NT2/D1 (cell line): ENCODE measurements around the gene LHB.
A peak's percentile ranks its signal among the peaks of the same experiment; 100 is the strongest.

ENCODE experiments used
- DNase-seq: peaks from one replicate; pipeline ENCODE4 v3.0.0-alpha.2; 2011; ENCODE audit warnings: low read depth, low spot score
- H3K27me3 ChIP-seq: 2 replicates; pipeline ENCODE4 v1.6.0; 2011; ENCODE audit warnings: mild to moderate bottlenecking; ENCODE audit not compliant: insufficient read length, insufficient read depth
- H3K36me3 ChIP-seq: 2 replicates; pipeline ENCODE4 v1.6.1; 2011; ENCODE audit warnings: mild to moderate bottlenecking, low read length, mixed read lengths; ENCODE audit not compliant: insufficient read depth, insufficient read length
- H3K4me1 ChIP-seq: 2 replicates; pipeline ENCODE4 v1.5.1; 2011; ENCODE audit not compliant: insufficient read depth, insufficient read length
- H3K4me3 ChIP-seq: 2 replicates; pipeline ENCODE4 v1.5.1; 2011; ENCODE audit warnings: low read depth; ENCODE audit not compliant: insufficient read length
- H3K9ac ChIP-seq: 2 replicates; pipeline ENCODE4 v1.6.0; 2011; ENCODE audit warnings: low read depth; ENCODE audit not compliant: insufficient read length
- H3K9me3 ChIP-seq: 2 replicates; pipeline ENCODE4 v1.5.1; 2011; ENCODE audit warnings: mild to moderate bottlenecking, low read length; ENCODE audit not compliant: insufficient read depth
- SUZ12 ChIP-seq: IDR thresholded peaks from 2 replicates; pipeline ENCODE4 v1.6.1; 2011; ENCODE audit not compliant: insufficient read length, insufficient read depth; ENCODE audit errors: extremely low read depth
- YY1 ChIP-seq: IDR thresholded peaks from 2 replicates; pipeline ENCODE4 v1.6.1; 2011; ENCODE audit not compliant: insufficient read length, insufficient read depth
- ZNF274 ChIP-seq: IDR thresholded peaks from 2 replicates; pipeline ENCODE4 v1.6.1; 2011; ENCODE audit warnings: mild to moderate bottlenecking, low read depth, low read length

Gene LHB

GRCh38 chr19:48992581-48993174 lies 24.2 kb downstream of the LHB start:
- H3K9me3 ChIP-seq = no peaks in the 10 kb centered on the region
- TF ChIP-seq SUZ12 = no peak
- TF ChIP-seq ZNF274 = no peak
- H3K4me3 ChIP-seq = peak overlapping the region; percentile 89
- H3K36me3 ChIP-seq = peaks cover 28% of the 10 kb centered on the region
- DNase-seq = no peak
- H3K27me3 ChIP-seq = no peaks in the 10 kb centered on the region
- H3K4me1 ChIP-seq = peaks cover 18% of the 10 kb centered on the region
- H3K9ac ChIP-seq = peak overlapping the region; percentile 85

GRCh38 chr19:48991873-48992580 lies 24.9 kb downstream of the LHB start:
- H3K9me3 ChIP-seq = no peaks in the 10 kb centered on the region
- H3K4me3 ChIP-seq = peak overlapping the region; percentile 89
- peaks cover 31% of the 10 kb centered on the region for H3K36me3 ChIP-seq
- no peak for DNase-seq
- no peak for TF ChIP-seq ZNF274
- no peak for TF ChIP-seq YY1
- TF ChIP-seq SUZ12 = no peak
- H3K27me3 ChIP-seq = no peaks in the 10 kb centered on the region
- peak overlapping the region; percentile 85 for H3K9ac ChIP-seq
- H3K4me1 ChIP-seq = peaks cover 17% of the 10 kb centered on the region

- Histone ChIP-seq H3K9ac (peak overlapping the region; percentile 56), H3K4me1 (peaks cover 17% of the 10 kb centered on the region), H3K4me3 (no peak overlapping the region), H3K9me3 (no peaks in the 10 kb centered on the region), H3K27me3 (no peaks in the 10 kb centered on the region), H3K36me3 (peaks cover 39% of the 10 kb centered on the region)
- no peak for DNase-seq
- TF ChIP-seq SUZ12 = no peak
- no peak for TF ChIP-seq ZNF274
- TF ChIP-seq YY1 = no peak
These were observed 25.8 kb downstream of the LHB start for GRCh38 chr19:48991011-48991609.

GRCh38 chr19:48990400-48990799 lies 26.5 kb downstream of the LHB start:
- H3K9ac ChIP-seq = no peak overlapping the region
- DNase-seq = no peak

GRCh38 chr19:48989701-48990291 lies 27.1 kb downstream of the LHB start:
- Histone ChIP-seq H3K27me3 (no peaks in the 10 kb centered on the region), H3K36me3 (peaks cover 51% of the 10 kb centered on the region), H3K9ac (no peak overlapping the region), H3K9me3 (no peaks in the 10 kb centered on the region), H3K4me3 (no peak overlapping the region), H3K4me1 (peaks cover 17% of the 10 kb centered on the region)
- no peak for DNase-seq
- TF ChIP-seq SUZ12 (no peak), ZNF274 (no peak), YY1 (no peak)

More at GRCh38 chr19:48990400-48990799, 26.5 kb downstream of the LHB start:
- H3K27me3 ChIP-seq = no peaks in the 10 kb centered on the region
- H3K9me3 ChIP-seq = no peaks in the 10 kb centered on the region
- TF ChIP-seq ZNF274 (no peak), YY1 (no peak), SUZ12 (no peak)
- H3K4me1 ChIP-seq = peaks cover 17% of the 10 kb centered on the region
- H3K4me3 ChIP-seq = no peak overlapping the region
- peaks cover 46% of the 10 kb centered on the region for H3K36me3 ChIP-seq

- no peaks in the 10 kb centered on the region for H3K27me3 ChIP-seq
- DNase-seq = no peak
- no peak for TF ChIP-seq SUZ12
- TF ChIP-seq ZNF274 = no peak
- peaks cover 54% of the 10 kb centered on the region for H3K36me3 ChIP-seq
- peaks cover 17% of the 10 kb centered on the region for H3K4me1 ChIP-seq
- no peaks in the 10 kb centered on the region for H3K9me3 ChIP-seq
- H3K9ac ChIP-seq = no peak overlapping the region
- H3K4me3 ChIP-seq = no peak overlapping the region
These were observed 28.0 kb downstream of the LHB start for GRCh38 chr19:48988860-48989259.

- TF ChIP-seq SUZ12 (no peak), YY1 (no peak), ZNF274 (no peak)
- Histone ChIP-seq H3K9ac (no peak overlapping the region), H3K36me3 (peaks cover 59% of the 10 kb centered on the region), H3K27me3 (no peaks in the 10 kb centered on the region), H3K9me3 (no peaks in the 10 kb centered on the region), H3K4me1 (peaks cover 17% of the 10 kb centered on the region), H3K4me3 (no peak overlapping the region)
- DNase-seq = no peak
These were observed 28.6 kb downstream of the LHB start for GRCh38 chr19:48988286-48988685.
